Mesendoderm (in vitro differentiated cells): Measurements from ENCODE around the gene GRK3.

Experiments
- DNase-seq: peaks from one replicate; pipeline ENCODE4 v3.0.0; 2013
- H2AK5ac ChIP-seq: 2 replicates; pipeline ENCODE4 v1.6.1; 2013; ENCODE audit warnings: low read length, inconsistent platforms
- H2BK120ac ChIP-seq: 2 replicates; pipeline ENCODE4 v1.6.1; 2013; ENCODE audit warnings: low read depth, mild to moderate bottlenecking, low read length, moderate library complexity, mixed read lengths
- H2BK15ac ChIP-seq: replicated peaks from 2 replicates; pipeline ENCODE4 v1.6.1; 2013; ENCODE audit warnings: low read depth, mild to moderate bottlenecking, moderate library complexity
- H2BK5ac ChIP-seq: 2 replicates; pipeline ENCODE4 v1.6.1; 2013; ENCODE audit warnings: low read length, inconsistent platforms
- H3K18ac ChIP-seq: 2 replicates; pipeline ENCODE4 v1.6.1; 2013; ENCODE audit warnings: mild to moderate bottlenecking, low read length, mixed read lengths
- H3K23ac ChIP-seq: one replicate; pipeline ENCODE4 v1.6.1; 2013; ENCODE audit warnings: low read length
- H3K27ac ChIP-seq: 2 replicates; pipeline ENCODE4 v1.5.1; 2013; ENCODE audit warnings: low read depth, mild to moderate bottlenecking, inconsistent platforms, low read length, moderate library complexity
- H3K27me3 ChIP-seq: 2 replicates; pipeline ENCODE4 v1.6.1; 2013; ENCODE audit warnings: low read length, control low read depth, mild to moderate bottlenecking, inconsistent platforms; ENCODE audit not compliant: insufficient read depth, poor library complexity
- H3K36me3 ChIP-seq: 2 replicates; pipeline ENCODE4 v1.6.1; 2013; ENCODE audit warnings: low read length, inconsistent platforms; ENCODE audit not compliant: control insufficient read depth, insufficient read depth
- H3K4ac ChIP-seq: one replicate; pipeline ENCODE4 v1.6.1; 2013; ENCODE audit warnings: low read depth, mild to moderate bottlenecking, low read length, moderate library complexity
- H3K4me1 ChIP-seq: 2 replicates; pipeline ENCODE4 v1.6.1; 2013; ENCODE audit warnings: low read depth, low read length, inconsistent platforms; ENCODE audit not compliant: control insufficient read depth
- H3K4me2 ChIP-seq: 2 replicates; pipeline ENCODE4 v1.6.1; 2013; ENCODE audit warnings: low read length
- H3K4me3 ChIP-seq: 2 replicates; pipeline ENCODE4 v1.5.1; 2013; ENCODE audit warnings: mild to moderate bottlenecking, low read length
- H3K56ac ChIP-seq: one replicate; pipeline ENCODE4 v1.6.1; 2013; ENCODE audit warnings: low read length
- H3K79me1 ChIP-seq: 2 replicates; pipeline ENCODE4 v1.6.1; 2013; ENCODE audit warnings: low read length, inconsistent platforms
- H3K79me2 ChIP-seq: 2 replicates; pipeline ENCODE4 v1.6.1; 2013; ENCODE audit warnings: mild to moderate bottlenecking, low read length; ENCODE audit not compliant: control insufficient read depth, insufficient read depth
- H3K9ac ChIP-seq: 2 replicates; pipeline ENCODE4 v1.6.1; 2013; ENCODE audit warnings: low read length, inconsistent platforms
- H4K5ac ChIP-seq: one replicate; pipeline ENCODE4 v1.6.1; 2013; ENCODE audit warnings: low read length
- H4K8ac ChIP-seq: one replicate; pipeline ENCODE4 v1.6.1; 2013; ENCODE audit warnings: low read depth, mild to moderate bottlenecking, control low read depth, low read length, moderate library complexity
- WGBS: extraction: QIAGEN DNeasy Blood & Tissue Kit; methylation state at CpG from one replicate; pipeline ENCODE4 v1.1.7; 2013; ENCODE audit warnings: low lambda C conversion rate, missing lambda C conversion rate; ENCODE audit not compliant: insufficient coverage; ENCODE audit errors: extremely low coverage; 5-methylcytosine and 5-hydroxymethylcytosine counted together

The GRK3 gene

GRCh38 chr22:25729016-25729995 lies 164.8 kb downstream of the GRK3 start:
- no peak for DNase-seq
- Histone ChIP-seq H2BK15ac (no peak overlapping the region), H3K4me3 (no peak overlapping the region), H3K4me2 (no peak overlapping the region), H3K23ac (no peak overlapping the region), H3K56ac (no peak overlapping the region), H3K18ac (no peak overlapping the region), H3K9ac (no peak overlapping the region), H3K4ac (no peak overlapping the region), H2AK5ac (no peak overlapping the region), H3K36me3 (no peaks in the 10 kb centered on the region), H3K79me1 (no peaks in the 10 kb centered on the region), H3K27ac (no peak overlapping the region), H2BK120ac (no peak overlapping the region), H3K27me3 (no peaks in the 10 kb centered on the region), H3K4me1 (no peaks in the 10 kb centered on the region), H4K8ac (no peak overlapping the region), H3K79me2 (no peaks in the 10 kb centered on the region), H4K5ac (no peak overlapping the region), H2BK5ac (no peak overlapping the region)
- no CpG with 5 or more reads among the region's 19 CpGs for WGBS

DNA sequence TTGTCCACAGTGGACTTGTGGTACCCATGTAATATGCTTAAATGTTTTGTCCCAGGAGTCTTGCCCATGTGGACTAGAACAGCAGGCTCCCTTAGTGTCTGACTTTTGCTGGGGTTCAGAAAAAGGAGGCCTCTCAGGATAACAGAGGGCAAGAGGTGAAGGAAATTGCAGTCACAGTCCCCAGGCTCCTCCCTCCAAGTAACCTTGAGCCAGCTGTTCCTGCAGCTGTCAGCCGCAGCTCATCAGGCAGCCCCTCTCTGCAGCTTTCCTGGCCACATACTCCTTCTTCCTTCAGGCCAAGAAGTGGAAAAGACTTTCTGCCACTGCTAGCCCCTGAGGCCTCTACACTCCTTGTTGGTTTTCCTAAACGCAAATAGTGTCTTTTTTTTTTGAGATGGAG lies 171.2 kb downstream of the GRK3 start:
- WGBS: no CpG with 5 or more reads among the region's 2 CpGs
- H3K4me3 ChIP-seq: no peak overlapping the region
- H3K4me1 ChIP-seq: no peaks in the 10 kb centered on the region
- H3K79me1 ChIP-seq: no peaks in the 10 kb centered on the region
- H2BK5ac ChIP-seq: no peak overlapping the region
- H2AK5ac ChIP-seq: no peak overlapping the region
- H3K36me3 ChIP-seq: no peaks in the 10 kb centered on the region
- no peak overlapping the region for H3K23ac ChIP-seq
- no peaks in the 10 kb centered on the region for H3K27me3 ChIP-seq
- H3K27ac ChIP-seq: no peak overlapping the region
- H2BK120ac ChIP-seq: no peak overlapping the region
- DNase-seq: no peak
- H4K8ac ChIP-seq: no peak overlapping the region
- H2BK15ac ChIP-seq: no peak overlapping the region
- no peak overlapping the region for H3K18ac ChIP-seq
- no peak overlapping the region for H3K4ac ChIP-seq
- no peak overlapping the region for H4K5ac ChIP-seq
- no peak overlapping the region for H3K56ac ChIP-seq
- no peaks in the 10 kb centered on the region for H3K79me2 ChIP-seq
- H3K4me2 ChIP-seq: no peak overlapping the region
- no peak overlapping the region for H3K9ac ChIP-seq

DNA sequence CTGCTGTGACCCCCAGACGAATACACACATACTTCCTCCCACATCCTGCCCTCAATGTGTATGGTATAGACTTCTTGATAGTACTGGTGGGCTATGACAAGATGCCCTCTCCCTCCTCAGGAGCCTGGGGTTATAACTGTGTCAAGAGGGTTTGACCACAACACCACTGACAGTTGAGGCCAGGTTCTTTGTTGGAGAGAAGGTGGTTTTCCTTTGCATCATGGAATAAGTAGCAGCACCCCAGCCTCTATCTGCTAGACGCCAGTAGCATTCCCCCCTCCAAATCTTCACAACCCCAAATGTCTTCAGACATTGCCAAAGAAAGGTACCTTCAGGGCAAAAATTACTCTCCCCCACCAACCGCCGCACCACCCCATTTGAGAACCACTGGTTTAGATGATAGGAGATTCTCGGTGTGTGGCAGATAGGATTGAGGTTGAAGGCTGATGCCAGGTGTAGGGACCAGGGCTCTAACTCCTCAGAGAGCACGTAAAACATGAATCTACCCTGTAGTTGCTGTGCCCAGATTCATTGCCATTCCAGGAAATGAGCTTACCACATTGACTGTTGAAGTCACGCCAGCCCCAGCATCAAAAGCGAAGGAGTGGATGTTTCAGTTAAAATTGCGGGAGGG lies 172.0 kb downstream of the GRK3 start:
- Histone ChIP-seq H3K9ac (no peak overlapping the region), H4K8ac (no peak overlapping the region), H3K79me2 (no peaks in the 10 kb centered on the region), H3K18ac (no peak overlapping the region), H3K79me1 (no peaks in the 10 kb centered on the region), H3K4ac (no peak overlapping the region), H3K56ac (no peak overlapping the region), H2BK5ac (no peak overlapping the region), H3K36me3 (no peaks in the 10 kb centered on the region), H3K4me3 (no peak overlapping the region), H3K4me2 (no peak overlapping the region), H2BK120ac (no peak overlapping the region), H3K27ac (no peak overlapping the region), H3K23ac (no peak overlapping the region), H2BK15ac (no peak overlapping the region), H3K27me3 (no peaks in the 10 kb centered on the region), H3K4me1 (no peaks in the 10 kb centered on the region), H2AK5ac (no peak overlapping the region), H4K5ac (no peak overlapping the region)
- DNase-seq: no peak
- no CpG with 5 or more reads among the region's 9 CpGs for WGBS

DNA sequence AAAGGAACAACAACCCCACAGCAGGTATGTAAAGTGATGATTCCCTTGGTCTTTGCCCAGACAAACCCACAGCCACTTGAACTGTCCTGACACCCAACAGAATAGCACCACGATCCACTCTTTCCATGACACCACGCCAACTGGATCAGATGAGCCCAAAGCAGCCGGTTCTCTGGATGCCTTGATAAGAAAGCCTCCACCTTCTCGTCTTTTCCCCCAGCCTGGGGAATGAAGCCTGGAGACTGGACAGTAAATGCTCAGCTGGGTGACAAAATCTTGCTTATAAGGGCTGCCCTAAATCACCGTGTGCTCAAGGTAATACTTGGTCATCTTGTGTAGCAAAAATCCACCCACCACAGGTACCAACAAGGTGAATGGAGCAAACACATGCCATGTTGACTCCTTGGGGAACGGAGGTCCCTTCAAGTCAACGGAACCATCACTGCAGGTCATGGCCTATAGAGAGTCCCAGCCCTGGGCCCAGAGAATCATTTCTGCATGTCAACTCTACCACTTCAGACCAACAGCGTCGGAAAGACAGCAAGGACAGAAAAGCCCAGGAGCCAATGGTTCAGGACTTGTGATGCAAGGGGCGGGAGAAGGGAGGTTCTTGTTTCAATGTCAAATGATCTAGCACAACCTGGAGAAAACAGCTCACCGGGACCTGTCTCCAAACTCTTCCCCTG lies 175.3 kb downstream of the GRK3 start:
- H4K5ac ChIP-seq: no peak overlapping the region
- H3K56ac ChIP-seq: no peak overlapping the region
- H2BK5ac ChIP-seq: no peak overlapping the region
- no CpG with 5 or more reads among the region's 11 CpGs for WGBS
- H3K27ac ChIP-seq: no peak overlapping the region
- no peak overlapping the region for H2AK5ac ChIP-seq
- H3K4ac ChIP-seq: no peak overlapping the region
- H2BK15ac ChIP-seq: no peak overlapping the region
- H3K18ac ChIP-seq: no peak overlapping the region
- H3K79me1 ChIP-seq: no peaks in the 10 kb centered on the region
- no peaks in the 10 kb centered on the region for H3K27me3 ChIP-seq
- no peak overlapping the region for H3K23ac ChIP-seq
- no peak for DNase-seq
- no peaks in the 10 kb centered on the region for H3K4me1 ChIP-seq
- H3K36me3 ChIP-seq: no peaks in the 10 kb centered on the region
- no peak overlapping the region for H3K4me2 ChIP-seq
- no peaks in the 10 kb centered on the region for H3K79me2 ChIP-seq
- H4K8ac ChIP-seq: no peak overlapping the region
- H3K4me3 ChIP-seq: no peak overlapping the region
- no peak overlapping the region for H2BK120ac ChIP-seq
- H3K9ac ChIP-seq: no peak overlapping the region

DNA sequence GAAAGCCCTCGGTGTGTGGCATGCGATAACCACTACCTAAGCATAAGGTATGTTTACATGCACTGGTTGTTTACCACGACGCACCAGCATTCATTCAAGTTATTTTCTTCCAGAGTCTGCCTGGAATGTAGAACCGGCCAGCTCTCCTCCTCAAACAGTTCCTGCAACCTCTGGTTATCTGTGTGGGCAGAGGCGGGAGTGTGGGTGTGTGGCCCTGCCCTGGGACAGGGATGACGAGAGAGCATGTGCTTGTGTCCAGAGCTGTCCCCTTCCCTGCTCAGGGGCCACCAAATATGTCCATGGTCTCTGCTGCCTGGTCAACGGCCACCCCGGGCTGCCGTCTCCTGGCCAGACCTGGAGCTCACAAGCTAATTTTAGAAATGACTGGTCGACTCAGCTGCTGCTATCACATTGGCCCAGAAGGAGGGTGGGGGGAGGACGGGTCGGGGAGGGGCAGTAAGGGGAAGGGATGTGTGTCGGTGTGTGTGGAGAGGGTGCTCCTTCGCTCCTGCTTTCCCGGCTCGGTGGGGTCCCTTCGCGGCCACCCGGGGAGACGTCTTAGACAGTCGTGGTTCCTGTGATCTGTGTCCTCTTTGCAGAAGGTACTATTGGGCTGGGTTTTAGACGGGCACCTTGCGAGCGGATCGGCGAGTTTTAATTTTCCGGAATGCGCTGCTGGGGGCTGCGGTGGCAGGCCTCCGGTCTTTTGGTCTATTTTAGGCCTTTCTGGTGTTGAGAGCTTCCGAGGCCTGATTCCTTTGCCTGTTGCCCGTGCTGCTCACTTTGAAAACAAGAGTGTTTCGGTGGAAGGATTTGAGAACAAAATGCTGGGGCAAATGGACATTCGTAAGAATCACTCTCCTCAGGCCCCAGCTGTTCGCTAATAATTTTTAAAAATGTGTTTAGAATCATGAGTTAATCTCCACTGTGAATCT lies 177.5 kb downstream of the GRK3 start, which contains the start of gene MYO18B:
MYO18B (plus strand) TSS at position 497 of the 935 bp plus-strand sequence. CDS start 18,905 bp downstream, outside the sequence.
- Histone ChIP-seq H3K4me2 (no peak within 1 kb of the TSS), H3K27me3 (no peaks in the 10 kb centered on the region), H3K27ac (no peak within 1 kb of the TSS), H3K56ac (peak within 1 kb of the TSS; percentile 42), H3K23ac (no peak within 1 kb of the TSS), H2AK5ac (no peak within 1 kb of the TSS), H3K18ac (no peak within 1 kb of the TSS), H2BK5ac (no peak within 1 kb of the TSS), H4K8ac (no peak within 1 kb of the TSS), H3K4me1 (no peaks in the 10 kb centered on the region), H3K4ac (no peak within 1 kb of the TSS), H2BK15ac (no peak within 1 kb of the TSS), H3K79me1 (no peaks in the 10 kb centered on the region), H3K36me3 (no peaks in the 10 kb centered on the region), H3K9ac (no peak within 1 kb of the TSS), H4K5ac (no peak within 1 kb of the TSS), H3K4me3 (no peak within 1 kb of the TSS), H3K79me2 (no peaks in the 10 kb centered on the region), H2BK120ac (no peak within 1 kb of the TSS)
- WGBS: no CpG with 5 or more reads among the region's 36 CpGs
- DNase-seq: peak; percentile 16
